CD14-positive monocyte (primary cell): Measurements from ENCODE around the gene ZNF682. TPM values are rescaled to one million over a fixed set of nuclear protein-coding genes. Genes with fewer than 3 reads are reported as not detected.
"Not testable (repeated sequence)": the region's sequence is repeated elsewhere in the genome, so short reads cannot be mapped to it uniquely, and the experiment has no call there.

Source experiments
- DNase-seq, 3 donors: peaks; one replicate each; pipeline ENCODE4 v3.0.0-alpha.2; 2011 to 2022
- H2AFZ ChIP-seq: 2 replicates; pipeline ENCODE4 v1.6.0; 2012; ENCODE audit warnings: mild to moderate bottlenecking, low read depth, low read length, inconsistent platforms; ENCODE audit not compliant: insufficient read depth, poor library complexity, severe bottlenecking
- H3K27ac ChIP-seq, 2 donors: 1 replicate in 1 of 2; 2 replicates in 1 of 2; pipeline ENCODE4 v1.5.1; 2012 to 2013; ENCODE audit warnings: low read length in 2 of 2, control low read depth in 1 of 2, inconsistent platforms in 1 of 2, low read depth in 1 of 2, mild to moderate bottlenecking in 1 of 2
- H3K27me3 ChIP-seq, 2 donors: one replicate each; pipeline versions ENCODE4 v1.6.0 to v1.6.1; 2011 to 2013; ENCODE audit warnings: low read length in 2 of 2; ENCODE audit not compliant: control insufficient read depth in 2 of 2, insufficient read depth in 2 of 2
- H3K36me3 ChIP-seq, 2 donors: replicated peaks in 1 of 2; 1 replicate in 1 of 2; 2 replicates in 1 of 2; pipeline versions ENCODE4 v1.5.1 to v1.6.1; 2012 to 2013; ENCODE audit warnings: low read length in 2 of 2, control low read depth in 1 of 2, inconsistent platforms in 1 of 2, mild to moderate bottlenecking in 1 of 2; ENCODE audit not compliant: insufficient read depth in 2 of 2, control insufficient read depth in 1 of 2
- H3K4me1 ChIP-seq, 2 donors: 1 replicate in 1 of 2; 2 replicates in 1 of 2; pipeline versions ENCODE4 v1.5.1 to v1.6.1; 2012 to 2013; ENCODE audit warnings: low read length in 2 of 2, control low read depth in 1 of 2, inconsistent platforms in 1 of 2, mild to moderate bottlenecking in 1 of 2, moderate library complexity in 1 of 2; ENCODE audit not compliant: insufficient read depth in 2 of 2, control insufficient read depth in 1 of 2
- H3K4me2 ChIP-seq: replicated peaks from 2 replicates; pipeline ENCODE3; 2012; ENCODE audit warnings: low read length, moderate library complexity, mild to moderate bottlenecking; ENCODE audit not compliant: poor library complexity, severe bottlenecking; ENCODE audit errors: extremely low read depth
- H3K4me3 ChIP-seq, 3 experiments: fragments of 200-600 bp in 1 of 3; sonication (generic) in 1 of 3; replicated peaks in 1 of 3; 1 replicate in 2 of 3; 2 replicates in 1 of 3; pipeline ENCODE4 v1.5.1; 2011 to 2013; ENCODE audit warnings: low read length in 3 of 3, mild to moderate bottlenecking in 3 of 3, control low read depth in 2 of 3, low read depth in 2 of 3, inconsistent platforms in 1 of 3, moderate library complexity in 1 of 3
- H3K79me2 ChIP-seq: 2 replicates; pipeline ENCODE4 v1.6.0; 2012; ENCODE audit warnings: mild to moderate bottlenecking, control low read depth, inconsistent platforms, low read length, moderate library complexity; ENCODE audit not compliant: insufficient read depth
- H3K9ac ChIP-seq: 2 replicates; pipeline ENCODE4 v1.6.0; 2017; ENCODE audit warnings: low read length, mild to moderate bottlenecking; ENCODE audit not compliant: insufficient read depth, poor library complexity, severe bottlenecking
- H3K9me3 ChIP-seq, 2 donors: replicated peaks in 1 of 2; 1 replicate in 1 of 2; 2 replicates in 1 of 2; pipeline versions ENCODE4 v1.5.1 to v1.6.1; 2012 to 2013; ENCODE audit warnings: low read length in 2 of 2, control low read depth in 1 of 2; ENCODE audit not compliant: control insufficient read depth in 1 of 2, insufficient read depth in 1 of 2
- H4K20me1 ChIP-seq: 2 replicates; pipeline ENCODE4 v1.6.0; 2012; ENCODE audit warnings: mild to moderate bottlenecking, low read length, control low read depth, moderate library complexity; ENCODE audit not compliant: insufficient read depth
- H3K27ac Mint-ChIP-seq, 7 donors: one replicate each; pipeline ENCODE4 v1.8.0; 2020; ENCODE audit warnings: mild to moderate bottlenecking in 7 of 7, mixed read lengths in 7 of 7, moderate library complexity in 6 of 7, inconsistent platforms in 2 of 7
- H3K27me3 Mint-ChIP-seq, 3 donors: one replicate each; pipeline ENCODE4 v1.8.0; 2021 to 2022; ENCODE audit warnings: low read depth in 3 of 3, mild to moderate bottlenecking in 3 of 3, mixed read lengths in 3 of 3, moderate library complexity in 3 of 3, inconsistent platforms in 1 of 3
- H3K36me3 Mint-ChIP-seq, 2 donors: one replicate each; pipeline ENCODE4 v1.8.0; 2020; ENCODE audit warnings: mixed read lengths in 2 of 2, inconsistent platforms in 1 of 2, mild to moderate bottlenecking in 1 of 2
- H3K4me1 Mint-ChIP-seq: one replicate; pipeline ENCODE4 v1.8.0; 2020; ENCODE audit warnings: mild to moderate bottlenecking, mixed read lengths
- H3K4me3 Mint-ChIP-seq, 2 donors: one replicate each; pipeline ENCODE4 v1.8.0; 2020; ENCODE audit warnings: mild to moderate bottlenecking in 2 of 2, mixed read lengths in 2 of 2, moderate library complexity in 1 of 2
- H3K9me3 Mint-ChIP-seq, 7 donors: one replicate each; pipeline ENCODE4 v1.8.0; 2020 to 2022; ENCODE audit warnings: mixed read lengths in 7 of 7, mild to moderate bottlenecking in 6 of 7, moderate library complexity in 6 of 7, inconsistent platforms in 2 of 7
- CTCF ChIP-seq: fragments of 200-600 bp; IDR thresholded peaks from one replicate; pipeline ENCODE4 v1.8.0; 2022; ENCODE audit warnings: antibody characterized with exemption, mild to moderate bottlenecking
- WGBS: methylation state at CpG from one replicate; pipeline ENCODE4 v1.1.5; 2013; ENCODE audit warnings: missing lambda C conversion rate; ENCODE audit not compliant: insufficient coverage; 5-methylcytosine and 5-hydroxymethylcytosine counted together
- intact Hi-C, 2 donors: fragments of 100-400 bp; cut with micrococcal nuclease; formaldehyde crosslinking; loops; one replicate each; pipeline versions ENCODE4 v1.15.0 to v1.15.1; 2023
- polyA plus RNA-seq, 3 donors: library from polyadenylated mRNA; depleted of rRNA in 1 of 3; unstranded in 2 of 3; stranded (reverse) in 1 of 3; fragments of 300-500 nt in 2 of 3; fragments of >200 nt in 1 of 3; fragmentation: Illumina TruSeq in 2 of 3; gene quantifications; 1 replicate in 2 of 3; 2 replicates in 1 of 3; pipeline ENCODE4 v1.2.3, GENCODE V29; 2012 to 2021

Gene ZNF682
- polyA plus RNA-seq, 3 donors: 0.48 to 1.7 TPM; not detected in 1

GRCh38 chr19:19966862-19967261 lies 72.4 kb downstream of the ZNF682 start:
- Histone ChIP-seq H3K4me1 (no peaks in the 10 kb centered on the region), H3K79me2 (no peaks in the 10 kb centered on the region), H3K9me3 (peaks cover 50 to 77% of the 10 kb centered on the region in 2 donors), H3K36me3 (no peaks in the 10 kb centered on the region), H3K4me2 (no peak overlapping the region), H3K27ac (no peak overlapping the region), H3K9ac (no peak overlapping the region), H4K20me1 (no peaks in the 10 kb centered on the region), H2AFZ (no peak overlapping the region), H3K27me3 (no peaks in the 10 kb centered on the region), H3K4me3 (peak overlapping the region in 1 of 3 experiments; percentile 25)
- intact Hi-C loops: no loop called here
- Mint-ChIP-seq H3K9me3 (peaks cover 39 to 88% (median 74%) of the 10 kb centered on the region in 7 donors), H3K27ac (no peak overlapping the region), H3K4me3 (no peak overlapping the region), H3K4me1 (no peaks in the 10 kb centered on the region), H3K36me3 (no peaks in the 10 kb centered on the region), H3K27me3 (peaks cover 0 to 2% (median 2%) of the 10 kb centered on the region in 3 donors)
- DNase-seq: no peak
- no peak for TF ChIP-seq CTCF
- WGBS: 95% methylated on average over 3 of the region's 4 CpGs

- H3K4me2 ChIP-seq, H3K27me3 Mint-ChIP-seq, H4K20me1 ChIP-seq, intact Hi-C loops, H3K27me3 ChIP-seq, H3K27ac Mint-ChIP-seq, H3K27ac ChIP-seq, H3K9ac ChIP-seq, H3K4me1 Mint-ChIP-seq, DNase-seq, H3K4me3 Mint-ChIP-seq, H3K36me3 Mint-ChIP-seq, H3K36me3 ChIP-seq, H2AFZ ChIP-seq, H3K4me1 ChIP-seq, H3K79me2 ChIP-seq: not testable (repeated sequence)
- Histone ChIP-seq H3K4me3 (peak overlapping the region in 1 of 3 experiments; percentile 25), H3K9me3 (peaks cover 43 to 70% of the 10 kb centered on the region in 2 donors)
- H3K9me3 Mint-ChIP-seq: peaks cover 35 to 81% (median 67%) of the 10 kb centered on the region in 7 donors
- WGBS: no CpG with 5 or more reads among the region's 3 CpGs
These were observed 73.2 kb downstream of the ZNF682 start for GRCh38 chr19:19966126-19966525.
